HS-27A (cell line): ENCODE measurements around the gene PLA2G4B.

Experiments
- DNase-seq: peaks from one replicate; pipeline ENCODE4 v3.0.0-alpha.2; 2012; ENCODE audit warnings: low read depth, missing footprints

PLA2G4B gene, protein sequence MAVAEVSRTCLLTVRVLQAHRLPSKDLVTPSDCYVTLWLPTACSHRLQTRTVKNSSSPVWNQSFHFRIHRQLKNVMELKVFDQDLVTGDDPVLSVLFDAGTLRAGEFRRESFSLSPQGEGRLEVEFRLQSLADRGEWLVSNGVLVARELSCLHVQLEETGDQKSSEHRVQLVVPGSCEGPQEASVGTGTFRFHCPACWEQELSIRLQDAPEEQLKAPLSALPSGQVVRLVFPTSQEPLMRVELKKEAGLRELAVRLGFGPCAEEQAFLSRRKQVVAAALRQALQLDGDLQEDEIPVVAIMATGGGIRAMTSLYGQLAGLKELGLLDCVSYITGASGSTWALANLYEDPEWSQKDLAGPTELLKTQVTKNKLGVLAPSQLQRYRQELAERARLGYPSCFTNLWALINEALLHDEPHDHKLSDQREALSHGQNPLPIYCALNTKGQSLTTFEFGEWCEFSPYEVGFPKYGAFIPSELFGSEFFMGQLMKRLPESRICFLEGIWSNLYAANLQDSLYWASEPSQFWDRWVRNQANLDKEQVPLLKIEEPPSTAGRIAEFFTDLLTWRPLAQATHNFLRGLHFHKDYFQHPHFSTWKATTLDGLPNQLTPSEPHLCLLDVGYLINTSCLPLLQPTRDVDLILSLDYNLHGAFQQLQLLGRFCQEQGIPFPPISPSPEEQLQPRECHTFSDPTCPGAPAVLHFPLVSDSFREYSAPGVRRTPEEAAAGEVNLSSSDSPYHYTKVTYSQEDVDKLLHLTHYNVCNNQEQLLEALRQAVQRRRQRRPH

DNA sequence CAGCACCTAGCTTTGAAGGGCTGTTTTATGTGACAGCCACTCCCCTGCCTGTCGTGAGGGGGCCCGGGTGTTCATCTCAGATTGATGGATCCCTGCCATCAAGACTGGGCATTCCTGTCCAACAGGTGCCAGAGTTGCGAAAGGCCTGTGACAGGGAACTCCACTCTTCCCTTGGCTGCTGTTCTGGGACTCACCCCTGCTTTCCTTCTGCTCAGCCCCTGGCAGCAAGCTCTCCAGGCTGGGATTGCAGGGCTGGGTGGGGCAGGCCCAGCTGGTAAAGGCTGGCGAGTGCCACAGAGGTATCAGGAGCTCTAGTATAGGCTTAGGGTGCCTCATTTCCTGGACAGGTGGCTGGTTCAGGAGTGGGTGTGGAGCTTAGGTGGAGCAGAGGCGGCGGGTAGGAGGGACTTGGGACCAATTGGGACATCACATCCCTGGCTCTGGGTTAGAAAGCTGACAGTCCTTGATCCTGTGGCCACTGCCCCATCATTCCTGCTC, at the start of gene PLA2G4B:
Gene PLA2G4B, plus strand, starts transcription at position 448 of the 498 bp plus-strand sequence. CDS start 67 bp downstream, outside the sequence.
- DNase-seq, result no peak

DNA sequence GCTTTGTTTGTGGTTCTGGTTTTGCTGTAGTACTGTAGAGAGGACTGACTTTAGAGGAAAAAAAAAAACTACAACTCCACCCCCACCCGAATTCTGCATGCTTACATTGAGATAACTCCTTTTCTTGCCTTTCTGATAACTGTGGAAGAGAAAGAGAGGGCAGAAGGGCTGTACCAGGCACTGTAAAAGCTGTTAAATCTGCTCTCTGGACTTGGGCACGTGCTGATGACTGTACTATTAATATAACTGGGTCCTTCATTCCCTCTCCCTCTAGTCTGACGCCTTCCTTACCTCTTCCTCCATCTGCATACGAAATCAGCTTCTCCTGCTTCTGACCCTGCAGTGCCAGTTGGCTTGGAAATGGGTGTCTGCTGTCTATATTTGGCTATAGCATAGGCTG, 49.4 kb upstream of the PLA2G4B start:
- no peak for DNase-seq

DNA sequence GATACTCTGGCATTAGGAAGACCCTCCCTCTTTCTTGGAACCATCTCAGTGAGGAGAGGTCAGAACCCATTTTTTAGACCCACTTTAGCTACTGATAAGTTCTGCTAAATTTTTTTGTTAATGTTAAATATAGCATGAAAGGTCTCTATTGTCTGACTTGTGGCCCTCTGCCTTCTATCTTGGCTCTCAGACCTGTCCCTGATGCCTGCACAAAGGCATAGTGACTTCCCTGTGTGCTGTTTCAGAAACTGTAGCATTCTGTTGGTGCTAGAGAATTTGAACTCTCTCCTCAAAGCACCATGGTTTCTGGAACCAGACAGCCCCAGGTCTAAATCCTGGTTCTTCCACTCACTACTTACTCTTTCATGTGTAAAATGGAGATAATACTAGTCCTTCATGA, 49.0 kb upstream of the PLA2G4B start:
- no peak for DNase-seq

DNA sequence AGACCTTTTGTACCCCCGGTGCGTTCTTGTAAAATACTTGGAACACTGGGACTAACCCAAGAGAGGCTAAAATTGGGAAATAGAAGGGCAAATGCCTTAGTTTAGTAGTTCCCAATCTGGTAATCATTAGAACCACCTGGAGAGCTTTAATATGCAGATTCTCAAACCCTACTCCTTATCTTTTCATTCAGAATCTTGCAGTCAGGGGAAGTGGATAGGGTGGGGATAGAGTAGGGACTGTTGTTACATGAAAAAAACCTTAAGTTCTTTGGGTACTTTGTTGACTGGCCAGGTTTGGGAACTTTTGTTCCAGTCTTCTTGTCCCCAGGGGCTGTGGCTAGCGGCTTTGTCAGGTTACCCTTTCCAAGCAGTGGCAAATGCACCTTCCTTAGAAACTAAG, 48.5 kb upstream of the PLA2G4B start:
- DNase-seq, result no peak

DNA sequence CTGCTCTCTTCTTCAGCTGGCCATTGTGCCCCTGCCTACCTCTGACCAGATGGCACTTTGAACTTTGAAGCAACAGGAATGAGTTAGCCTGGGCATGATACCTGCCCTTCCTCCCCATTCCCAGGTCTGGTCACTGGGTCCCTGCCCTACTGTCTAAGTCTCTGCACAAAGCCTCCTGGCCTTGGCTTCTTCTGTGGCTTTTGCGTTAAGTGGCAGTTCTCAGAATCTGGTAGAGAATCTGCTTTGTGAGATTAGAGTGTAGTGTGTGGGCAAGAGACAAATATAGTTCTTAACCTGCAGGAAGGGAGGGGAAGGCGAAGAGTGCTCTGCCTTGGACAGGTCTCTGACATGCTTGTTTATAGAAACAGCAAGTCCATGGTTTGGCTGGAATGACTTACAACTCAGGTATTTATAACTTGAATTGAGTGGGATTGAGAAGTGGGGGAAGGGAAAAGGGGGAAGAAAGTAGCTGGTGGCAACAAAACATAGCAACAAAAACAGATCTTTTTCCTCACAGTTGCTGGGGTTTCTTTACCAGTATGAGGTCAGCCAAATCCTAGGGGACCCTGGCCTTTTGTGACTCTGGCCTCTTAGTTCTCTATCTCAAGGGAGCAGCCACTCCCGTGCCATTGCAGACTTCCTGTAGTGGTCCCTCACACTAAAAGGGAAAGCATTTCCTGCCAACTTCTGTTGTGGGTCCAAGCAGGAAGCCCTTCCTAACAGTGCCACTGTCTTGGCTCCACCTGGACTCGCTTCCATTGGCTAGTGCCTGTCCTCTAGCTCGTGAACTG, 47.7 kb upstream of the PLA2G4B start:
- DNase-seq, result no peak

DNA sequence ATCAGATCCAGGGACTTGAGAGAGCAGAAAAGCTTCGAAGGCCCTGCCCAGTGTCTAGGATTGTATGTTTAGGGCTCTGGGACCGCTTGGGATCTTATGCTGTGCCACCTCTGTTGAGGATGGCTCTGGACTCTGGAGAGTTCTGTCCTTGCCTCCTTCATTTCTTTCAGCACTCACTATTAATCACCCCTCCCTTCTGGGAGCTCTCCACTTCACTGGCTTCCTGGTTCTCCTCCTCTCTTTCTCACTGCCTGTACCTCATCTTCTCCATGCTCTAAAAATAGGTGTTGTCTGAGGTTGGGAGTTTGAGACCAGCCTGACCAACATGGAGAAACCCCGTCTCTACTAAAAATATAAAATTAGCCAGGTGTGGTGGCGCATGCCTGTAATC, 47.1 kb upstream of the PLA2G4B start:
- no peak for DNase-seq

DNA sequence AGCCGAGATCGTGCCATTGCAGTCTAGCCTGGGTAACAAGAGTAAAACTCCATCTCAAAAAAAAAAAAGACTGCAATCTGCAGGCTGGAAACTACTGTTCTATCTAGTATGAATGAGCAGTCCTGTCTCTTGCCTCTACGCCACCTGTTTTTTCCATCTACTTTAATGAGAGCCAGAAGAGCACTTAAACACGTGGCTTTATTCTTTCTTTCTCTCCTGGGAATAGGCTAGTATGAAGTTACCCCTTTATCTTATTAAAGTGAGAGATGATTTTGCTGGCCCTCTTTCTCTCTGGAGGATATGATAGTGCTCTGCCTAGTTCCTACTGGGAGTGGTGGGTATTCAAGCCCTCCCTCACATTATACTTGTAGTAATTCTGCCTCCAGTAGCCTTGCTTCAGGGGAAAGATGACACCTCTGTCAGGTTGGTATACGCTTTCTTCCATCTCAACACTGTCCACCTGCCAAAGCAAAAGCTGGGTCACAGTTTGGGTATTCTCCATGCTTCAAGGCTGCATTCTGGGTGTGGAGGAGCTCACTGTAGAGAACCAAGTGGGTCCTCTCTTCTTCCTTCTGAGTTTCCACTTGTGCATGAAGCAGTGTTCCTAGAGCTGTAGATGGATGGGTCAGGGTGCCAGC, 46.5 kb upstream of the PLA2G4B start:
- DNase-seq, result no peak

DNA sequence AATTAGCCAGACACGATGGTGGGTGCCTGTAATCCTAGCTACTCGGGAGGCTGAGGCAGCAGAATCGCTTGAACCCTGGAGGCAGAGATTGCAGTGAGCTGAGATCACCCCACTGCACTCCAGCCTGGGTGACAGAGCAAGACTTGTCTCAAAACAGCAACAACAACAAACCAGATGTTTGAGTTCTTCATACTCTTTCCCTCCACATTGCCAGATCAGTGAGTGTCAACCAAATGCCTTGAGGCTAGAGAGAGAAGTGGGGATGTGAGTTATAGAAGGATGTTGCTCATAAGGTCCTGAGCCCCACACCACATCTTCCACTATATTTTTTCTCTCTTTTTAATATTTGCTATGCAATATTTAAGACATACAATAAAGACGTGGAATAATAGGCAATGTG, 44.6 kb upstream of the PLA2G4B start:
- DNase-seq, result no peak

DNA sequence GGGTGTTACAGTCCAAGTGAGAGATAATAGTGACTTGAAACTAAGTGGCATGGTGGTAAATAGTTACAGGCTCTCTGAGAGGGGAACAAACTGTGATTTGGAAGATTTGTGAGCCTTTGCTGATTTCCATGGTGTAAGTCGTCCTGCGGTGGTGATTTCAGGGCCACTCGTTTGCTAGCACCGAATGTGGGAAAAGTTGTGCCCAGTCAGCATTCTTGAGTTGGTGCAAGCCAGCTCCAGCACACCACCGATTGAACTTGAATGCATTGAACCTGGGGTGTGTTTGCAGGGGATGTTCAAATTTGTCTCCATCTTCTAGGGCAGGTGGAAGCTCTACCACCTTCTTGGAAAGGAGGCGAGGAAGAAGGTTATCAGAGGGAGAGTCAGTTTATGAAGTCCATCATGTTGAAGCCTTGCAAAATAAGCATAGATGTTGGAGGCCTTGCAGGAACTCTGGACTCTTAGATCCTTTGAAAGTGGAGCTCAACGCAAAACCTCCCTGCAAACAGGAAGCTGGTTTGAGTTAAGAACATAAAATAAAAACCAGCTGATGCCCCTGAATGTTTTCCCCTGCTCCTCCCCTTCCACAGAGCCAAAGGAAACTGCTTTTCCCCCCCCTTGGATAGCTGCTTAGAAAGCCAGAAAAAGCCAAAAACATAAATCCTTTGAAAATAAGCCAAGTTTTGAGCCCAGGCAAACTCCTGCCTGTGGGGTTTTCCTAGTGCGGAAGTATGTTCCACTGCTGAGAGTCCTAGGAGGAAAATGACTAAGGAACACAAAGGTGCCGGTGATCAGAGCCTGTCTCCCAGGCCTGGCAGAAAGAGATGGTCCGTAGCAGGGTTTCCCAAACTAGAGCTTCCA, 42.4 kb upstream of the PLA2G4B start:
- no peak for DNase-seq

DNA sequence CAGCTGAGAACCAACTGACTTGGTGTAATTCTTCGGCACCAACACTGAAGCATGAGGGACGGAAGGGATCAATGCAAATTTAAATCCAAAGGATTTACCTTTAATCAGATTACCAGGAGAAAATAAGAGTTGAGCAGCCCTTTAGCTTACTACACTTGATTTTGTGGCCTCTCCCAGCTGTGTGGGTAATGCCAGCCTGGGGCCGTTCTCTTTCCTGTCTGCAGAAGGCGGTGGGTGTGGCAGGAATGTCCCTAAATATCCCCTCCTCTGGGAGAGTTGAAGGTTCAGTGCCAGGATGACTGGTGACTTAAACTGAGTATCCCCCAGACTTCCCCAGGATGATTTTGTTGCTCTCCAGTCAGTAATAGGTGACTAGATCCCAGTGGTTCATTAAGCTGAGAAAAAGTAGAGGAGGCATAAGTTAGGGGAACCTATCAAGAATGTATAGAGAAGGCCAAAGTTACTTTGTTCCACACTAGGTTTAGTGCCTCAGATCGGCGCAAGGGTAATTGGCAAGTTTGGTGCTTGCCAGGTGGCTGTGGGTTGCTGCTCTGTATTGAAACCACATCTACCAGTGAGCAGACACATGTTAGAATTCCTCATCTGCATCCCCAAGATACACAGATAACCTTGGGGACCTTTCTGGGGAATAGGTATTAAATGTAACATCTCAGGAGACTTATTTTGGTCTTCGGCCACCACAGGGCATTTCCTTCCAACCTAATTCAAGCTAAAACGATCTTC, 41.3 kb upstream of the PLA2G4B start:
- no peak for DNase-seq

DNA sequence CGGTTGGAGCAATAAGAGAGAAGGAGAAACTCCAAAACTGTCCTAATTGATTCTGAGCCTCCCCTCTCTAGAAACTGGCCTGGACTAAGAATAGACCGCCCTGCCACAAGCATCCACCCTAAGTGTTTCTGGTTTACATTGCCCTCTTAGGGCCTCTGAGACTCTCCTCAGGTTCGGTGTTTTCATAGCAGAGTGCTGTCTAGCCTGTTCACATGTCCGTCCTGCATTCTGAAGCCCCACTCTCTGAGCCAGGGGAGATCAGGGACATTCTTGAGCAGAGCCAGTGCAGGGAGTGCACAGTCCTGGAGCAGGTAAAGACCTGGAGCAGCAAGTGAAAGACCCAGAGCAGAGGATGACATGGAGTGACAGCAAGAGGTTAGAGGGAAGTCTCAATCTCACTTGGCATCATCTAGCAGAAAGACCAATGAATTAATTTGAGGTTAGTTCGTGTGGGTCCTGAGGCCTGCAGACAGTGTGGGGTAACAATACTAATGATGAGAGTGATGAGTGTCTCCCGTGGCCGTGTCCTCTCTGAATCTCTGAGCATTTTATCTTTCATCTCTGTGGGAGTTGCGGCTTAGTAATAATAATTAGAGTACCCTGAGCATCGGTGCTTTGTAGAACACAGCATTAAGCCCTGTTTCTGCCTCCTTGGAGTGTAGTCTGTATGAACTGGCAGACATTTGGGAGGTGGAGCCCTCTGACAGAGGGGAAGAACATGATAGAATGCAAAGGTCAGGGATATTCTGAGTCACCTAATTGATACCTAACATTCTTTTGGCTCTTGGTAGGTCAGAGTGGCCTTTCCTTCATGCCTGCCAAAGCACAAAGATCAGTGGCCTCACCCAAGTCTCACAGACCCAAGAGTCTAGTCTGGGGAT, 39.8 kb upstream of the PLA2G4B start:
- no peak for DNase-seq

DNA sequence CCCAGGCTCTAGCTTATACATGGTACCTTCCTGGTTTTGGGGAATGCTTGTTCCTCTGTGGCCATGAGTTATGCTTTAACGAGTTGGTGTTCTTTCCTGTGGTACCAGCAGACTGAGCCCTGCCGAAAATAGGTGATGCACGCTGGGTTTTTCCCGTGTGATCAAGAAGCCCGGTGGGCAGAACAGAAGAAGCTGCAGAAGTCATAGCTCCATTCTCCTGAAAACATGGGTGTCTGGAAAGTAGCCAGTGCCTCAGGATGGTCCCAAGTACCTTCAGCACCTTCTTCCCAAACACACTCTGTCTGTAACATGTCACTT, 39.2 kb upstream of the PLA2G4B start:
- no peak for DNase-seq

DNA sequence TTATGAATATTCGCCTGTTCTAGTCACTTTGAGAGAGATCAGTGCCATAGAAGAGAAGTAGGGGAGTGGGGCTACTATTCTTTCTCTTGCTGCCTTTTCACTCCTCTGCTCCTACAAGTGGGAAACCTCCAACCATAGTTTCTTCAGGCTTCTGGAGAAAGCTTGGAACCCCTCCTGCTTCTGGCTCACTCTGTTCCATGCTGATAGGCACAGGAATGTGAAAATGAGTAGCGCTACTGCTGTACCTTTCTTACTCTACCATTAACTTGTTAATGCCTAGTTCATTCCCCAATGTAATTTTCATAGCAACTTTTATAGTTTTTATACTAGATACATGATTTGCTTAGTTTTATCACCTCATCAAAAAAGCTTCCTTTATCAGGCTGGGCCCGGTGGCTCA, 37.5 kb upstream of the PLA2G4B start:
- no peak for DNase-seq

DNA sequence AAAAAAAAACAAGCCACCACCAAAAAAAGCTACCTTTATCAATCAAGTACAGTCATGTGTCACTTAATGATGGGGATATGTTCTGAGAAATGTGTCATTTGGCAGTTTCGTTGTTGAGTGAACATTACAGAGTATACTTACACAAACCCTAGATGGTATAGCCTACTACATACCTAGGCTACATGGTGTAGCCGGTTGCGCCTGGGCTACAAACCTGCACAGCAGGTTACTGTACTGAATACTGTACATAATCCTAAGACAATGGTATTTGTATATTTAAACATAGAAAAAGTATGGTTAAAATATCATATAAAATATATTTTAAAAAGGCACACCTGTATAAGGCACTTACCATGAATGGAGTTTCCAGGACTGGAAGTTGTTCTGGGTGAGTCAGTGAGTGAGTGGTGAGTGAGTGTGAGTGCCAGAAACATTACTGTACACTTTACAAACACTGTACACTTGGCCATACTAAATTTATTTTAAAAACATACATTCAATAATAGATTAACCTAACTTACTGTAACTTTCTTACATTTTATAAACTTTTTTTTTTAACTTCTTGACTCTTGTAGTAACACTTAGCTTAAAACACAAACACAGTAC, 36.7 kb upstream of the PLA2G4B start:
- no peak for DNase-seq

DNA sequence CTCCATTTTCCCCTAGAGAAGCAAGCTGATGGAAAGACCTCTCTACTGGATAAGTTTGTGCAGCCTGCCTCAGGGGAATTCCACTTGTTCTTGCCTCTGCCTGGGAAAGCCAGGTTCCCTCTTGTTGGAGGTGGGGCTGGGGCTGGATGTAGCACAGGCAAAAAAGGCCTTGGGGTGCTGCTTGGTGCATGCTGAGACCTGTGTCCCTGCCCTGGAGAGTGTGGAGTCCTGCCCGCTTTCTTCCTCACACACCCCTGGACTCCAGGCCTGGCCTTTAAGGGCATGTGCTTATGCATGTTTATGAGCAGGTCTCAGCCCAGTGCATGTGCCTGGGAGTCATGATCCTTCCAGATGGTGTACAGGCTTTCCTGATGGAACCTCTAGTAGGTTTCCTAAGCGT, 34.3 kb upstream of the PLA2G4B start:
- no peak for DNase-seq

DNA sequence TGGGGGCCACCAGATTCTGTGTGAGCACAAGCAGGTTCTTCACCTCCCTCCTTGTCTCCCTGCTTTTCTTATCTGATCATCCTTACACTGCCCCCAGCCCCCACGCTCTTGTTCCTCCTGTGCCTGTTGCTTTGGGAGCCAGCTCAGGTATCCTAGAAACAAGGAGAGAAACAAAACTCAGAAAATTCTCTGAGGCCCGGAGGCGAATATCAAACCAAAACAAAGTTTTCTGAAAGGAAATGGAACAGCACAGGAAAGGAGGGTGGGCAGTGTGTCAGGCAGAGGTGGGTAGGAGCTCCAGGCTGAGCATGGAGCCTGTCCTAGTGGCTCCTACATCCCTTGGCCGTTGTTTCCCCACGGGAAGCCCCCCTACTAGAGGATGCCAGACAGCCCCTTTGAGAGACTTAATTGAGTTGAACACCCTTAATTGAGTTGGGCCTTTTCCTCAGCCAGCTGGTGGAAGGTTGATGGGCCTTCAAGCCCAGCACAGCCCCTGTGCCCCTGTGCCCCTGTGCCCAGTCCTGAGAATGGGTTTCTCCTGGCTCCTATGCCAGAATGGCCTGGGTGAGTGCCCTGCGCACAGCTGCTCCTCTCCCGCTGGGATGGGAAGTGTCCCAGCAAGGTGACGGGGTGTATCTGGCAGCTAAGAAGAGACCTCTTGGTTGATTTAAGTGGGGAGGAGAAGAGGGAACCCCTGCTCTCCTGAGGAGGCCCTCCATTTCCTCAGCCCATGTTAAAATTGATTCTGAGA, 33.6 kb upstream of the PLA2G4B start:
- DNase-seq, result no peak

DNA sequence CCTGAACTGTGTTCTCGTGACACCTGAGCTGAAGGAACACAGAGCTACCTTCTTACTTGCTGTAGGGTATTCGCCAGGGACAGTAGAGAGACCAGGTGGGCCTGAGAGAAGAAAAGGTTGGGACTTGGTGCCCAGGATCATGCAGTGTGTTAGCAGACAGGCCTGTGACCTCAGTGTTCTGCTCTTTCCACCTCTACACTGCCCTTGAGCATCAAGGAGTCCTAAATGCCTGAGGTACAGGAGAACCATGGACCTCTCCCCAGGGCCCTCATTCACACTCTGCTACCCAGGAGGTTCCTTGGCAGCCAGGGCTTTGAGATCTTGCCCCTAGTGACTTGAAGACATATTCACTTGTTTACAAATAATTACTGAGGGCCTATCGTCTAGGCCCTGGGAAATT, 32.9 kb upstream of the PLA2G4B start:
- DNase-seq, result no peak
